Astrocyte of the cerebellum (primary cell): Measurements from ENCODE around the gene TNFAIP8L2.

Source experiments
- DNase-seq: peaks from one replicate; pipeline ENCODE4 v3.0.0-alpha.2; 2011; ENCODE audit warnings: low read depth
- H3K4me3 ChIP-seq: 2 replicates; pipeline ENCODE4 v1.5.1; 2011; ENCODE audit warnings: mild to moderate bottlenecking, low read depth, low read length, moderate library complexity
- CTCF ChIP-seq: IDR thresholded peaks from 2 replicates; pipeline ENCODE4 v1.5.1; 2012; ENCODE audit warnings: low read length, low read depth, moderate library complexity, mild to moderate bottlenecking; ENCODE audit errors: missing control alignments
- in situ Hi-C: cut with HindIII; loops from 2 replicates; pipeline ENCODE4 v1.10.0; 2017; ENCODE audit warnings: low sequenced_read_pairs

The TNFAIP8L2 gene

GRCh38 chr1:151166505-151166956, 10.1 kb downstream of the TNFAIP8L2 start:
- H3K4me3 ChIP-seq, result peak overlapping the region; percentile 85
- no peak for TF ChIP-seq CTCF
- DNase-seq, result no peak
- in situ Hi-C loops, result no loop called here

- no peak for DNase-seq
- TF ChIP-seq CTCF, result no peak
- in situ Hi-C loops, result no loop called here
- H3K4me3 ChIP-seq, result peak overlapping the region; percentile 85
Measured at GRCh38 chr1:151167116-151167515, 10.7 kb downstream of the TNFAIP8L2 start.

- no peak overlapping the region for H3K4me3 ChIP-seq
- no peak for TF ChIP-seq CTCF
- DNase-seq, result no peak
- in situ Hi-C loops, result no loop called here
Measured at GRCh38 chr1:151171190-151171589, 14.7 kb downstream of the TNFAIP8L2 start.

- in situ Hi-C loops, result no loop called here
- DNase-seq, result no peak
- TF ChIP-seq CTCF, result no peak
- H3K4me3 ChIP-seq, result no peak overlapping the region
Measured at GRCh38 chr1:151175041-151175741, 18.7 kb downstream of the TNFAIP8L2 start.

- DNase-seq, result no peak
- in situ Hi-C loops, result no loop called here
- TF ChIP-seq CTCF, result peak; percentile 76
- H3K4me3 ChIP-seq, result no peak within 1 kb of the TSS
Measured at GRCh38 chr1:151175863-151176262, 19.4 kb downstream of the TNFAIP8L2 start, which contains the start of gene TMOD4. TSS of gene TMOD4 (minus strand) at chr1:151175981. CDS start at chr1:151174875, 1,106 bp downstream.

GRCh38 chr1:151176514-151177045, 20.1 kb downstream of the TNFAIP8L2 start:
- TF ChIP-seq CTCF, result no peak
- in situ Hi-C loops, result no loop called here
- no peak overlapping the region for H3K4me3 ChIP-seq
- no peak for DNase-seq
